ENCODE data around the gene GPR68. TPM values are rescaled to one million over a fixed set of nuclear protein-coding genes. Genes with fewer than 3 reads are reported as not detected.
A peak's percentile ranks its signal among the peaks of the same experiment; 100 is the strongest.

GPR68 gene
- total RNA-seq, 1 donor: 8.0 TPM

GRCh38 chr14:91256661-91257060 lies 12.2 kb upstream of the GPR68 start:
- Histone ChIP-seq H3K4me1 (ENCODE audit: insufficient read depth, low read length) (peaks cover 4% of the 10 kb centered on the region), H3K9me3 (ENCODE audit: low read depth, low read length) (no peaks in the 10 kb centered on the region), H3K79me2 (ENCODE audit: insufficient read depth, low read length) (no peaks in the 10 kb centered on the region), H3K4me2 (ENCODE audit: insufficient read depth, low read length) (no peak overlapping the region), H2AFZ (ENCODE audit: low read length) (no peak overlapping the region), H3K4me3 (ENCODE audit: insufficient read depth, low read length) (no peak overlapping the region), H4K20me1 (ENCODE audit: insufficient read depth, low read length) (no peaks in the 10 kb centered on the region), H3K27me3 (ENCODE audit: insufficient read depth, low read length) (no peaks in the 10 kb centered on the region), H3K36me3 (ENCODE audit: insufficient read depth, low read length) (no peaks in the 10 kb centered on the region), H3K27ac (ENCODE audit: low read depth, low read length) (no peak overlapping the region)
- DNase-seq (ENCODE audit: insufficient read length, low spot score, missing footprints): no peak
- TF ChIP-seq CTCF (IDR thresholded peaks at IDR 0.05; ENCODE audit: extremely low read depth, low read depth, low read length): no peak

DNA sequence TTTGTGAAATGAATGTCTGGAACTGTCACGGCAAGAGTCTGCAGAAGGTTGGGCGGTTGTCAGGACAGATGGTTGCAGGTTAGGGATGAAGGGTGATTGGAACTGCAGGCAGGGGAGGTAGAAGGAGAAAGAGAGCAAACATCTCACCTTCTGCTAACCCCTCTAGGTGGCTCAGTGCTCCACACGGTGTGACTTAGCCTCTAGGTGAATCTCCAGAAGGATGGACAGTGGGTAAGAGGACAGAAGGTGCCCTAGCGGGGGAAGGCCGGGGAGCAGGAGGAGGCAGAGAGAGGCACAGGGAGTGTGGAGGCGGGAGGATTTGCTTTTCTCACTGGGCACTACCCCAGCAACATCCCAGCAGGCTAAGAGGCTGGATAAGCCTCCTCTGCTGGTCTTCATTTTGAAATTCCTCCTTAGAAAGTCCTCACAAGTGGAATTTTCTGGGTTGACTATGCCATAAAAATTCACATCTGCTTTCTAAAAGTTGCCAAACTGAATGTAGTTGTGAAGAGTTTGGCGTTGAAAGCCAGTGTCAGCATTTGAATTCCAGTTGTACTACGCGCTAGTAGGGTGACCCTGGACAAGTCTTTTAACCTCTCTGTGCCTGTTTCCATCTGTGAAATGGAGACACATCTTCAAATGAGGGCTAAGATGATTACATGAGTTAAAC lies 10.7 kb upstream of the GPR68 start:
- no peak overlapping the region for H3K27ac ChIP-seq (ENCODE audit: low read depth, low read length)
- H3K4me3 ChIP-seq (ENCODE audit: insufficient read depth, low read length): no peak overlapping the region
- H3K4me1 ChIP-seq (ENCODE audit: insufficient read depth, low read length): peaks cover 6% of the 10 kb centered on the region
- no peaks in the 10 kb centered on the region for H3K27me3 ChIP-seq (ENCODE audit: insufficient read depth, low read length)
- no peak overlapping the region for H2AFZ ChIP-seq (ENCODE audit: low read length)
- no peak overlapping the region for H3K4me2 ChIP-seq (ENCODE audit: insufficient read depth, low read length)
- no peaks in the 10 kb centered on the region for H3K79me2 ChIP-seq (ENCODE audit: insufficient read depth, low read length)
- DNase-seq (ENCODE audit: insufficient read length, low spot score, missing footprints): no peak
- no peaks in the 10 kb centered on the region for H4K20me1 ChIP-seq (ENCODE audit: insufficient read depth, low read length)
- TF ChIP-seq CTCF (IDR thresholded peaks at IDR 0.05; ENCODE audit: extremely low read depth, low read depth, low read length): no peak
- no peaks in the 10 kb centered on the region for H3K36me3 ChIP-seq (ENCODE audit: insufficient read depth, low read length)
- H3K9me3 ChIP-seq (ENCODE audit: low read depth, low read length): no peaks in the 10 kb centered on the region

DNA sequence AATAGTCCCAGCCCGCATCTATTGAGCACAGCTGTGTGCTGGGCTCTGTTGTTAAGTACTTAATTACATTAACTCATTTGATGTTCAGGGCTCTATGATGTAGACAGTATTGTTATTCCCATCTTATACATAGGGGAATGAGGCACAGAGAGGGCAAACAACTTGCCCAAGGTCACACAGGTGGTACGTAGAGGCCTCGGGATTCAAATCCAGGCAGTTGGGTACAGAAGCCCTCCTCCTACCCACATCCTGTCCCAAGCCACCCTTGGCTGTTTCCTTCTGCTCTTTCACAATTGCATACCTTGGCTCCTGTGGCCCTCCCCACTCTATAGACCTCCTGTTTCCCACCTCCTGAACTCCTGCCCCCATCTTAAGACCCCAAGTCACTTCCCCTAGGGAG lies 10.0 kb upstream of the GPR68 start:
- Histone ChIP-seq H3K9me3 (ENCODE audit: low read depth, low read length) (no peaks in the 10 kb centered on the region), H4K20me1 (ENCODE audit: insufficient read depth, low read length) (no peaks in the 10 kb centered on the region), H3K4me1 (ENCODE audit: insufficient read depth, low read length) (peaks cover 6% of the 10 kb centered on the region), H3K27me3 (ENCODE audit: insufficient read depth, low read length) (no peaks in the 10 kb centered on the region), H3K4me2 (ENCODE audit: insufficient read depth, low read length) (no peak overlapping the region), H3K79me2 (ENCODE audit: insufficient read depth, low read length) (no peaks in the 10 kb centered on the region), H2AFZ (ENCODE audit: low read length) (no peak overlapping the region), H3K27ac (ENCODE audit: low read depth, low read length) (no peak overlapping the region), H3K36me3 (ENCODE audit: insufficient read depth, low read length) (no peaks in the 10 kb centered on the region), H3K4me3 (ENCODE audit: insufficient read depth, low read length) (no peak overlapping the region)
- DNase-seq (ENCODE audit: insufficient read length, low spot score, missing footprints): no peak
- TF ChIP-seq CTCF (IDR thresholded peaks at IDR 0.05; ENCODE audit: extremely low read depth, low read depth, low read length): no peak

GRCh38 chr14:91253795-91254323 lies 9.4 kb upstream of the GPR68 start:
- Histone ChIP-seq H3K9me3 (ENCODE audit: low read depth, low read length) (no peaks in the 10 kb centered on the region), H3K27ac (ENCODE audit: low read depth, low read length) (no peak overlapping the region), H3K4me3 (ENCODE audit: insufficient read depth, low read length) (peak overlapping the region; percentile 71), H3K4me2 (ENCODE audit: insufficient read depth, low read length) (peak overlapping the region; percentile 78), H2AFZ (ENCODE audit: low read length) (peak overlapping the region; percentile 36), H3K4me1 (ENCODE audit: insufficient read depth, low read length) (peaks cover 6% of the 10 kb centered on the region), H3K27me3 (ENCODE audit: insufficient read depth, low read length) (no peaks in the 10 kb centered on the region), H4K20me1 (ENCODE audit: insufficient read depth, low read length) (no peaks in the 10 kb centered on the region), H3K79me2 (ENCODE audit: insufficient read depth, low read length) (no peaks in the 10 kb centered on the region), H3K36me3 (ENCODE audit: insufficient read depth, low read length) (no peaks in the 10 kb centered on the region)
- TF ChIP-seq CTCF (IDR thresholded peaks at IDR 0.05; ENCODE audit: extremely low read depth, low read depth, low read length): no peak
- DNase-seq (ENCODE audit: insufficient read length, low spot score, missing footprints): no peak
